DOHH2 (cell line): ENCODE results near the gene SCN4A.

Source experiments
- H3F3A ChIP-seq: fragments of 200-600 bp; sonication (generic), shearing (Covaris generic); 2 replicates; pipeline ENCODE4 v1.6.0; 2016; ENCODE audit warnings: antibody characterized with exemption, mild to moderate bottlenecking; ENCODE audit not compliant: control insufficient read depth, insufficient read depth
- H3K27ac ChIP-seq: fragments of 200-600 bp; sonication (generic); 2 replicates; pipeline ENCODE4 v1.5.1; 2014; ENCODE audit warnings: low read depth, mild to moderate bottlenecking, low read length, moderate library complexity
- H3K27me3 ChIP-seq: fragments of 200-600 bp; sonication (generic); 2 replicates; pipeline ENCODE4 v1.6.1; 2014; ENCODE audit warnings: mild to moderate bottlenecking, low read length, mixed read lengths; ENCODE audit not compliant: control insufficient read depth
- H3K36me3 ChIP-seq: fragments of 200-600 bp; sonication (generic); 2 replicates; pipeline ENCODE4 v1.6.1; 2014; ENCODE audit warnings: mild to moderate bottlenecking, low read length, moderate library complexity, mixed read lengths; ENCODE audit not compliant: control insufficient read depth
- H3K4me1 ChIP-seq: fragments of 200-600 bp; sonication (generic); 2 replicates; pipeline ENCODE4 v1.6.1; 2014; ENCODE audit warnings: mild to moderate bottlenecking, low read length, mixed read lengths; ENCODE audit not compliant: control insufficient read depth
- H3K4me2 ChIP-seq: fragments of 200-600 bp; sonication (generic); 2 replicates; pipeline ENCODE4 v1.6.0; 2014; ENCODE audit warnings: mild to moderate bottlenecking, low read length, moderate library complexity
- H3K4me3 ChIP-seq: fragments of 200-600 bp; sonication (generic); 2 replicates; pipeline ENCODE4 v1.5.1; 2014; ENCODE audit warnings: mild to moderate bottlenecking, low read length, mixed read lengths
- H3K79me2 ChIP-seq: fragments of 200-600 bp; sonication (generic); 2 replicates; pipeline ENCODE4 v1.6.1; 2014; ENCODE audit warnings: mild to moderate bottlenecking, low read length, mixed read lengths; ENCODE audit not compliant: control insufficient read depth
- H3K9me2 ChIP-seq: fragments of 200-600 bp; sonication (generic); replicated peaks from 2 replicates; pipeline ENCODE4 v1.6.1; 2014; ENCODE audit warnings: mild to moderate bottlenecking, low read length, mixed read lengths; ENCODE audit not compliant: control insufficient read depth
- H3K9me3 ChIP-seq: fragments of 200-600 bp; sonication (generic); 2 replicates; pipeline ENCODE4 v1.6.1; 2014; ENCODE audit warnings: antibody characterized with exemption, low read length, mixed read lengths; ENCODE audit not compliant: control insufficient read depth, insufficient read depth
- H4K20me1 ChIP-seq: fragments of 200-600 bp; sonication (generic); 2 replicates; pipeline ENCODE4 v1.6.0; 2014; ENCODE audit warnings: low read depth, mild to moderate bottlenecking, antibody characterized with exemption, low read length, moderate library complexity; ENCODE audit not compliant: control insufficient read depth, insufficient read depth
- CTCF ChIP-seq: fragments of 200-600 bp; sonication (generic); IDR thresholded peaks from one replicate; pipeline ENCODE4 v1.5.1; 2014; ENCODE audit warnings: antibody characterized with exemption, mild to moderate bottlenecking, low read depth, low read length; ENCODE audit not compliant: poor library complexity, severe bottlenecking
- EZH2phosphoT487 ChIP-seq: fragments of 200-600 bp; sonication (generic); IDR thresholded peaks from 2 replicates; pipeline ENCODE4 v1.6.1; 2017; ENCODE audit warnings: borderline replicate concordance, mild to moderate bottlenecking, antibody characterized with exemption, low read length, moderate library complexity, mixed read lengths

SCN4A gene

GRCh38 chr17:64003526-64004121 is 30.9 kb upstream of the SCN4A start:
- Histone ChIP-seq H4K20me1 (no peaks in the 10 kb centered on the region), H3K4me1 (peaks cover 4% of the 10 kb centered on the region), H3K27ac (no peak overlapping the region), H3K9me3 (no peaks in the 10 kb centered on the region), H3K79me2 (0 out of 2 replicates have a peak, but pooled peaks cover 2% of the 10 kb centered on the region), H3K4me3 (no peak overlapping the region), H3K4me2 (no peak overlapping the region), H3K9me2 (no peaks in the 10 kb centered on the region), H3K27me3 (peaks cover 12% of the 10 kb centered on the region), H3F3A (no peaks in the 10 kb centered on the region), H3K36me3 (peaks cover 14% of the 10 kb centered on the region; the same call in 1 of the 2 replicates)
- TF ChIP-seq CTCF, result no peak
- TF ChIP-seq EZH2phosphoT487, result no peak

- Histone ChIP-seq H3K4me3 (no peak overlapping the region), H3K9me3 (no peaks in the 10 kb centered on the region), H3K4me1 (peaks cover 12% of the 10 kb centered on the region), H3K36me3 (peaks cover 14% of the 10 kb centered on the region; the same call in 1 of the 2 replicates), H4K20me1 (no peaks in the 10 kb centered on the region), H3K27me3 (peaks cover 19% of the 10 kb centered on the region), H3K4me2 (no peak overlapping the region), H3F3A (no peaks in the 10 kb centered on the region), H3K79me2 (no peaks in the 10 kb centered on the region), H3K9me2 (no peaks in the 10 kb centered on the region), H3K27ac (no peak overlapping the region)
- TF ChIP-seq CTCF, result no peak
- TF ChIP-seq EZH2phosphoT487, result no peak
Measured at GRCh38 chr17:64002658-64003525, 30.2 kb upstream of the SCN4A start.

DNA sequence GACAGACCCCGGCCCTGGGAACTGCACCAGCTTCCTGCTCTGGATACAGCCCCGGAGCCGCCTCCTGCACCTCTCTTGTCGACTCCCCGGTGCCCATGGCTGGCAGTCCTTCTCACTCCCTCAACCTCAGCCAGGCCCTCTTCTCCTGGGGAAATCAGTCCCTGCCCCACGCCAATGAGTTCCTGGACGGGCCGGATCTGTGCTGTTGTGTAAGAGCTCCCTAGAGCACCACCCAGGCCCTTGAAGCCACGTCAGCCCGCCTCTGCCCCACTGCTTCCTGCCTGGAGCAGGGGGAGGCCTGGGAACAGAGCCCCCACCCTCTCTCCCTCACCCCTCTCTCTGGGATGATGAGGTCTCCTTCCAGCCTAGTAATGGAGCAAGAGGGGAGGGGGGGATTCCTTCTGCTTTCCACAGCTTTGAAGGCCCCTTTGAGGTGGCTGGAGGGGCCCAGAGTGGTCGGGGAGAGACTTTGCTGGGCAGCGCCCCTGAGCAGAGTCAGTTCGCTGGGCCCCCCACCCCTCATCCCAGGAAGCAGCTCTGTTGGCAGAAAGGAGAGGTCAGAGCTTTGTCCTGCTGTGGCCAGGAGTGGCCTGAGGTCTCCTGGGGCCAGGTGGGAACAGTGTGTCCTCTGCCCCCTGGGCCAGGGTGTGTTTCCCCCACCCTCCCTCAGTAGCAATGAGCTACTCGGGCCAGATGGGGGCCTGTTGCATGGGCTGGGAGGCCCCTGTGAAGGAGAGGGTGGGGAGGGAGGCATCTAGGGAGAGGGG is 29.2 kb upstream of the SCN4A start:
- Histone ChIP-seq H3K79me2 (no peaks in the 10 kb centered on the region), H3F3A (no peaks in the 10 kb centered on the region), H3K9me3 (no peaks in the 10 kb centered on the region), H3K4me1 (peaks cover 19% of the 10 kb centered on the region), H4K20me1 (no peaks in the 10 kb centered on the region), H3K4me3 (no peak overlapping the region), H3K36me3 (peaks cover 14% of the 10 kb centered on the region; the same call in 1 of the 2 replicates), H3K4me2 (no peak overlapping the region), H3K27ac (no peak overlapping the region), H3K9me2 (no peaks in the 10 kb centered on the region), H3K27me3 (peaks cover 29% of the 10 kb centered on the region)
- no peak for TF ChIP-seq EZH2phosphoT487
- no peak for TF ChIP-seq CTCF
